Keratinocyte (primary cell): Measurements from ENCODE around the gene SLC19A1. TPM values are rescaled to one million over a fixed set of nuclear protein-coding genes. Genes with fewer than 3 reads are reported as not detected.

Experiments
- DNase-seq: peaks from one replicate; pipeline ENCODE4 v3.0.0-alpha.2; 2011; ENCODE audit warnings: low read depth, missing footprints, low spot score
- FAIRE-seq: peaks from 2 replicates; lab custom pipeline; 2011; peaks lifted over from hg19 to GRCh38; lab: Jason Lieb, UNC
- H2AFZ ChIP-seq: 2 replicates; pipeline ENCODE4 v1.6.0; 2012; ENCODE audit warnings: low read length, control low read depth, inconsistent platforms; ENCODE audit not compliant: control insufficient read depth
- H3K27ac ChIP-seq: 2 replicates; pipeline ENCODE4 v1.5.1; 2011; ENCODE audit warnings: low read length; ENCODE audit not compliant: control insufficient read depth, insufficient read depth
- H3K27me3 ChIP-seq: 3 replicates; pipeline ENCODE4 v1.6.0; 2011; ENCODE audit warnings: low read length; ENCODE audit not compliant: control insufficient read depth, insufficient read depth; ENCODE audit errors: extremely low read depth
- H3K36me3 ChIP-seq, 2 experiments: 2 replicates in 1 of 2; 3 replicates in 1 of 2; pipeline ENCODE4 v1.5.1; 2011; ENCODE audit warnings: low read length in 2 of 2, mild to moderate bottlenecking in 1 of 2; ENCODE audit not compliant: control insufficient read depth in 2 of 2, insufficient read depth in 2 of 2; ENCODE audit errors: extremely low read depth in 1 of 2
- H3K4me1 ChIP-seq: 3 replicates; pipeline ENCODE4 v1.5.1; 2011; ENCODE audit warnings: low read length; ENCODE audit not compliant: control insufficient read depth, insufficient read depth; ENCODE audit errors: extremely low read depth
- H3K4me2 ChIP-seq: 3 replicates; pipeline ENCODE4 v1.6.0; 2011; ENCODE audit warnings: low read depth, low read length; ENCODE audit not compliant: control insufficient read depth, insufficient read depth; ENCODE audit errors: extremely low read depth
- H3K4me3 ChIP-seq, 3 experiments: fragments of 200-600 bp in 1 of 3; sonication (generic) in 1 of 3; 2 replicates in 2 of 3; 3 replicates in 1 of 3; pipeline ENCODE4 v1.5.1; 2011 to 2016; ENCODE audit warnings: low read length in 3 of 3, mild to moderate bottlenecking in 3 of 3, control low read depth in 2 of 3, inconsistent platforms in 1 of 3, low read depth in 1 of 3, mixed read lengths in 1 of 3, mixed run types in 1 of 3, moderate library complexity in 1 of 3; ENCODE audit not compliant: control insufficient read depth in 2 of 3, insufficient read depth in 2 of 3; ENCODE audit errors: extremely low read depth in 1 of 3
- H3K79me2 ChIP-seq: 2 replicates; pipeline ENCODE4 v1.6.0; 2012; ENCODE audit warnings: low read length; ENCODE audit not compliant: control insufficient read depth, insufficient read depth
- H3K9ac ChIP-seq: 3 replicates; pipeline ENCODE4 v1.6.0; 2011; ENCODE audit warnings: low read length; ENCODE audit not compliant: control insufficient read depth, insufficient read depth; ENCODE audit errors: extremely low read depth
- H3K9me1 ChIP-seq: 3 replicates; pipeline ENCODE4 v1.6.0; 2011; ENCODE audit warnings: low read length; ENCODE audit not compliant: control insufficient read depth, insufficient read depth; ENCODE audit errors: extremely low read depth
- H3K9me3 ChIP-seq: 2 replicates; pipeline ENCODE4 v1.5.1; 2012; ENCODE audit warnings: low read depth, low read length; ENCODE audit not compliant: control insufficient read depth
- H4K20me1 ChIP-seq: 3 replicates; pipeline ENCODE4 v1.6.0; 2011; ENCODE audit warnings: low read length; ENCODE audit not compliant: control insufficient read depth, insufficient read depth; ENCODE audit errors: extremely low read depth
- EZH2 ChIP-seq: IDR thresholded peaks from one replicate; pipeline ENCODE4 v1.6.1; 2012; ENCODE audit warnings: inconsistent platforms, mild to moderate bottlenecking, low read length, moderate library complexity
- dilution Hi-C: fragments of 300-500 bp; cut with MboI; formaldehyde crosslinking; loops from one replicate; pipeline ENCODE4 v1.7.0; 2020; ENCODE audit warnings: low sequenced_read_pairs; ENCODE audit not compliant: extremely low pct_ligation_motif_present
- polyA plus RNA-seq, 5 experiments: library from polyadenylated mRNA; depleted of rRNA in 3 of 5; stranded (reverse) in 3 of 5; stranded (forward) in 1 of 5; unstranded in 1 of 5; fragments of >200 nt; gene quantifications; 1 replicate in 1 of 5; 2 replicates in 3 of 5; 3 replicates in 1 of 5; pipeline versions ENCODE4 v1.2.1 to v1.2.3, GENCODE V29; 2011 to 2012; ENCODE audit warnings: missing spikeins in 2 of 5, low read depth in 1 of 5, low replicate concordance in 1 of 5
- TF ChIP-seq, protein P1 (sequence below), 3 experiments: IDR thresholded peaks in 1 of 3; conservative IDR thresholded peaks in 1 of 3; optimal IDR thresholded peaks in 1 of 3; 2 replicates in 2 of 3; 3 replicates in 1 of 3; pipeline versions ENCODE3 to v1.5.1; 2011; ENCODE audit warnings: low read length in 3 of 3, mild to moderate bottlenecking in 3 of 3, moderate library complexity in 2 of 3, control low read depth in 1 of 3, inconsistent platforms in 1 of 3; ENCODE audit not compliant: insufficient read depth in 2 of 3; ENCODE audit errors: extremely low read depth in 1 of 3

The SLC19A1 gene
- polyA plus RNA-seq, 1 donor (not counting 4 experiments of a cell fraction or from before 2014, with no cell fraction given), result 3.8 TPM

DNA sequence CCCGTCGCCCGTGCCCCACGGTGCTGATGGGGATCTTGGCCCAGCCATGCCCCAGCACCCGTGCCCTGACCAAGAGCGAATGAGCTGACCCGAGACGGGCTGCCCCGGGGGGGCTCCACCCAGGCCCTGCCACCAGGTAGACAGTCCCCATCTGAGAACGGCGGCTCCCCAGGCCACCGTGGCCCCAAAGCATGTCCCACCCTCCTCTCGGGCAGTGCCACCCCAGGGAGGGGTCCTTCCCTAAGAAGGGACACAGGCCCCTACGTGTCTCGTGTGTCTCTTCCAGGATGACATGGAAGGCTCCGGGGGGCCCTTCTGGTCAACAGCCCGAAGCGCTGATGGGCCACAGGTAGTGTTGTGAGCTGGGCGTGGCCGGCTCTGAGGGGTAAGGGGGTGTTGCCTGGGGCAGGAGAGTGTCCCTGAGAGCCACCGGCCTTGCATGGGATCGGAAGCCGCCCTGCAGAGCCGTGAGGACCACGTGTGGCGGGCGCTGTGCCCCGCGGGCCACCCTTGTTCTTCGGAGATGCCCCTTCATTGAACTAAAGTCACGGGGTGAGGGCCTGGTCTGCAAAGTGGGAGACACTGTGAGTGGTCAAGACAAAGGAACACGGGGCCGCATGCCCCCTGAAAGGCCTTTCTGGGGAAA lies 55.0 kb downstream of the SLC19A1 start:
- Histone ChIP-seq H3K36me3 (peaks cover 6% of the 10 kb centered on the region in 2 experiments), H3K27me3 (no peaks in the 10 kb centered on the region), H3K4me1 (no peaks in the 10 kb centered on the region), H3K27ac (no peak overlapping the region), H3K79me2 (no peaks in the 10 kb centered on the region), H3K4me2 (no peak overlapping the region), H3K9ac (no peak overlapping the region), H3K9me1 (no peaks in the 10 kb centered on the region), H2AFZ (no peak overlapping the region), H3K9me3 (no peaks in the 10 kb centered on the region), H3K4me3 (no peak overlapping the region), H4K20me1 (no peaks in the 10 kb centered on the region)
- TF ChIP-seq, protein P1, sequence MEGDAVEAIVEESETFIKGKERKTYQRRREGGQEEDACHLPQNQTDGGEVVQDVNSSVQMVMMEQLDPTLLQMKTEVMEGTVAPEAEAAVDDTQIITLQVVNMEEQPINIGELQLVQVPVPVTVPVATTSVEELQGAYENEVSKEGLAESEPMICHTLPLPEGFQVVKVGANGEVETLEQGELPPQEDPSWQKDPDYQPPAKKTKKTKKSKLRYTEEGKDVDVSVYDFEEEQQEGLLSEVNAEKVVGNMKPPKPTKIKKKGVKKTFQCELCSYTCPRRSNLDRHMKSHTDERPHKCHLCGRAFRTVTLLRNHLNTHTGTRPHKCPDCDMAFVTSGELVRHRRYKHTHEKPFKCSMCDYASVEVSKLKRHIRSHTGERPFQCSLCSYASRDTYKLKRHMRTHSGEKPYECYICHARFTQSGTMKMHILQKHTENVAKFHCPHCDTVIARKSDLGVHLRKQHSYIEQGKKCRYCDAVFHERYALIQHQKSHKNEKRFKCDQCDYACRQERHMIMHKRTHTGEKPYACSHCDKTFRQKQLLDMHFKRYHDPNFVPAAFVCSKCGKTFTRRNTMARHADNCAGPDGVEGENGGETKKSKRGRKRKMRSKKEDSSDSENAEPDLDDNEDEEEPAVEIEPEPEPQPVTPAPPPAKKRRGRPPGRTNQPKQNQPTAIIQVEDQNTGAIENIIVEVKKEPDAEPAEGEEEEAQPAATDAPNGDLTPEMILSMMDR (optimal IDR thresholded peaks at IDR 0.05 in 1 of 3, IDR thresholded peaks at IDR 0.05 in 1 of 3, conservative IDR thresholded peaks at IDR 0.05 in 1 of 3; ENCODE audit: extremely low read depth in 1 of 3, insufficient read depth in 2 of 3, low read length in 3 of 3), result no peak
- DNase-seq, result no peak
- no peak for FAIRE-seq
- dilution Hi-C loops, result no loop called here

DNA sequence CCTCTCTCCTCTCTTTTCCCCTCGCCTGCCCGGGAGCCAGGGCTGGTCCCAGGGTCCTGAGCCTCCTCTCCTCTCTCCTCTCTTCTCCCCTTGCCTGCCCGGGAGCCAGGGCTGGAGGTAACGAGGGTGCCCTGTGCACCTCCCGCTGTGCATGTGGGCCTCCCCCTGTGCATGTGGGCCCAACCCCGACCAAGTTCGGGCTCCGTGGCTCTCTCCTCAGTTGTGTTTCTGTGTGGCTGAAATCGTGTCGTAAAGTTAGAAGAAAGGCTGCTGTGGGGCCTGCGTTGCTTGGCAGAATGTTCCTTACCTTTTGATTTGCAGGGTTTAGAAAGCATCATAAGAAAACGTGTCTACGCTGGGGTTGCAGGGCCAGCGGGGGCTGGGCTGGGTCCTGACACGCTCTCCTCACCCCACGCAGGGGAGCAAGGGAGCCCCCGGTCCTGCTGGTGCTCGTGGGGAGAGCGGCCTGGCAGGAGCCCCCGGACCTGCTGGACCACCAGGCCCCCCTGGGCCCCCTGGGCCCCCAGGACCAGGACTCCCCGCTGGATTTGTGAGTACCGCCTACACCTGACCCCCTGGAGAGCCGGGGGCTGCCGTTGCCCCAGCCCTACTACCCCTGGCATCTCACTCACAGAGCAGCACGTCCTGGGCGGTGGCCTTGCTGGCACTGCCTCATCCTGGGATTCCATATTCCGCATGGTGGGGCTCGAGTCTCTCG lies 55.6 kb downstream of the SLC19A1 start:
- dilution Hi-C loops, result no loop called here
- H3K9me3 ChIP-seq, result no peaks in the 10 kb centered on the region
- no peak overlapping the region for H3K4me3 ChIP-seq
- no peaks in the 10 kb centered on the region for H3K9me1 ChIP-seq
- no peaks in the 10 kb centered on the region for H3K79me2 ChIP-seq
- H3K4me2 ChIP-seq, result no peak overlapping the region
- no peaks in the 10 kb centered on the region for H3K4me1 ChIP-seq
- no peak overlapping the region for H3K9ac ChIP-seq
- H2AFZ ChIP-seq, result no peak overlapping the region
- no peaks in the 10 kb centered on the region for H3K27me3 ChIP-seq
- no peaks in the 10 kb centered on the region for H4K20me1 ChIP-seq
- H3K36me3 ChIP-seq, result peaks cover 6 to 10% of the 10 kb centered on the region in 2 experiments
- no peak overlapping the region for H3K27ac ChIP-seq
- FAIRE-seq (no peak), DNase-seq (no peak)
- TF ChIP-seq, protein P1 (optimal IDR thresholded peaks at IDR 0.05 in 1 of 3, IDR thresholded peaks at IDR 0.05 in 1 of 3, conservative IDR thresholded peaks at IDR 0.05 in 1 of 3; ENCODE audit: extremely low read depth in 1 of 3, insufficient read depth in 2 of 3, low read length in 3 of 3), result no peak
- no peak for TF ChIP-seq EZH2
